GM18502 (cell line): ENCODE results near the gene PCK2.

ENCODE experiments used
- ATAC-seq: cut with Tn5 transposase; IDR thresholded peaks from one replicate; pipeline ENCODE4 v1.9.1; 2021; ENCODE audit warnings: mild to moderate bottlenecking; ENCODE audit not compliant: unreplicated experiment, poor library complexity

The PCK2 gene

GRCh38 chr14:24149302-24149969, 55.3 kb downstream of the PCK2 start:
- no peak for ATAC-seq

GRCh38 chr14:24150061-24150460, 56.0 kb downstream of the PCK2 start:
- no peak for ATAC-seq

GRCh38 chr14:24150567-24150966, 56.5 kb downstream of the PCK2 start:
- ATAC-seq = no peak

- no peak for ATAC-seq
Observed at GRCh38 chr14:24150993-24151392, 56.9 kb downstream of the PCK2 start.

GRCh38 chr14:24151404-24152080, 57.4 kb downstream of the PCK2 start:
- ATAC-seq = no peak
